Adipocyte (in vitro differentiated cells): ENCODE data around the gene IL2RA.
A peak's percentile ranks its signal among the peaks of the same experiment; 100 is the strongest.

Experiments used
- DNase-seq: peaks from one replicate; pipeline ENCODE4 v3.0.0-alpha.2; 2015; ENCODE audit warnings: low read depth
- H3K27me3 ChIP-seq: replicated peaks from 2 replicates; pipeline ENCODE4 v1.7.0; 2013; ENCODE audit warnings: mild to moderate bottlenecking, low read length, moderate library complexity; ENCODE audit not compliant: control insufficient read depth, insufficient read depth
- H3K36me3 ChIP-seq: 2 replicates; pipeline ENCODE4 v1.7.0; 2013; ENCODE audit warnings: low read length, mild to moderate bottlenecking, moderate library complexity; ENCODE audit not compliant: control insufficient read depth, insufficient read depth, severe bottlenecking
- H3K4me1 ChIP-seq: 2 replicates; pipeline ENCODE4 v1.7.0; 2013; ENCODE audit warnings: mild to moderate bottlenecking, low read length, moderate library complexity; ENCODE audit not compliant: control insufficient read depth, insufficient read depth
- H3K4me3 ChIP-seq: 2 replicates; pipeline ENCODE4 v1.7.0; 2013; ENCODE audit warnings: mild to moderate bottlenecking, low read length, moderate library complexity
- H3K9ac ChIP-seq: 2 replicates; pipeline ENCODE4 v1.7.0; 2013; ENCODE audit warnings: mild to moderate bottlenecking, low read length, moderate library complexity
- H3K9me3 ChIP-seq: 2 replicates; pipeline ENCODE4 v1.7.0; 2013; ENCODE audit warnings: mild to moderate bottlenecking, low read length, moderate library complexity; ENCODE audit not compliant: control insufficient read depth

Gene IL2RA

GRCh38 chr10:6080417-6080973 is 18.3 kb upstream of the IL2RA start:
- no peak for DNase-seq
- Histone ChIP-seq H3K4me1 (peaks cover 13% of the 10 kb centered on the region), H3K4me3 (no peak overlapping the region), H3K9me3 (no peaks in the 10 kb centered on the region), H3K36me3 (no peaks in the 10 kb centered on the region), H3K9ac (no peak overlapping the region), H3K27me3 (peaks cover 19% of the 10 kb centered on the region)

- Histone ChIP-seq H3K9me3 (no peaks in the 10 kb centered on the region), H3K4me3 (no peak overlapping the region), H3K36me3 (no peaks in the 10 kb centered on the region), H3K27me3 (peaks cover 19% of the 10 kb centered on the region), H3K4me1 (peaks cover 17% of the 10 kb centered on the region), H3K9ac (no peak overlapping the region)
- DNase-seq, result no peak
Observed at GRCh38 chr10:6079044-6079443, 16.9 kb upstream of the IL2RA start.

GRCh38 chr10:6077071-6077675 is 15.0 kb upstream of the IL2RA start:
- peaks cover 9% of the 10 kb centered on the region for H3K4me1 ChIP-seq
- no peaks in the 10 kb centered on the region for H3K9me3 ChIP-seq
- no peak for DNase-seq
- H3K27me3 ChIP-seq, result peaks cover 19% of the 10 kb centered on the region
- no peaks in the 10 kb centered on the region for H3K36me3 ChIP-seq
- no peak overlapping the region for H3K4me3 ChIP-seq
- no peak overlapping the region for H3K9ac ChIP-seq

GRCh38 chr10:6074489-6075301 is 12.5 kb upstream of the IL2RA start:
- H3K36me3 ChIP-seq, result no peaks in the 10 kb centered on the region
- peak; percentile 42 for DNase-seq
- peaks cover 16% of the 10 kb centered on the region for H3K27me3 ChIP-seq
- no peak overlapping the region for H3K9ac ChIP-seq
- H3K4me1 ChIP-seq, result peaks cover 15% of the 10 kb centered on the region
- H3K4me3 ChIP-seq, result peak overlapping the region; percentile 65
- H3K9me3 ChIP-seq, result no peaks in the 10 kb centered on the region

- no peaks in the 10 kb centered on the region for H3K9me3 ChIP-seq
- H3K4me3 ChIP-seq, result no peak overlapping the region
- peaks cover 10% of the 10 kb centered on the region for H3K27me3 ChIP-seq
- no peak for DNase-seq
- H3K9ac ChIP-seq, result peak overlapping the region; percentile 1
- peaks cover 15% of the 10 kb centered on the region for H3K4me1 ChIP-seq
- no peaks in the 10 kb centered on the region for H3K36me3 ChIP-seq
Observed at GRCh38 chr10:6072215-6072934, 10.2 kb upstream of the IL2RA start.

GRCh38 chr10:6071181-6072175 is 9.3 kb upstream of the IL2RA start:
- no peaks in the 10 kb centered on the region for H3K36me3 ChIP-seq
- H3K4me1 ChIP-seq, result peaks cover 15% of the 10 kb centered on the region
- no peak overlapping the region for H3K4me3 ChIP-seq
- H3K9ac ChIP-seq, result no peak overlapping the region
- peaks cover 3% of the 10 kb centered on the region for H3K27me3 ChIP-seq
- DNase-seq, result no peak
- H3K9me3 ChIP-seq, result no peaks in the 10 kb centered on the region

- peaks cover 23% of the 10 kb centered on the region for H3K4me1 ChIP-seq
- H3K9me3 ChIP-seq, result no peaks in the 10 kb centered on the region
- no peaks in the 10 kb centered on the region for H3K36me3 ChIP-seq
Observed at GRCh38 chr10:6070660-6071059, 8.5 kb upstream of the IL2RA start.

GRCh38 chr10:6069081-6069931 is 7.1 kb upstream of the IL2RA start:
- H3K27me3 ChIP-seq, result no peaks in the 10 kb centered on the region
- H3K9me3 ChIP-seq, result no peaks in the 10 kb centered on the region
- peaks cover 24% of the 10 kb centered on the region for H3K4me1 ChIP-seq
- no peak overlapping the region for H3K9ac ChIP-seq
- no peak for DNase-seq
- H3K4me3 ChIP-seq, result no peak overlapping the region
- no peaks in the 10 kb centered on the region for H3K36me3 ChIP-seq

More at GRCh38 chr10:6070660-6071059, 8.5 kb upstream of the IL2RA start:
- no peak for DNase-seq
- H3K27me3 ChIP-seq, result no peaks in the 10 kb centered on the region
- H3K9ac ChIP-seq, result no peak overlapping the region
- H3K4me3 ChIP-seq, result no peak overlapping the region

- Histone ChIP-seq H3K9me3 (no peaks in the 10 kb centered on the region), H3K27me3 (no peaks in the 10 kb centered on the region), H3K9ac (no peak overlapping the region), H3K4me1 (peaks cover 24% of the 10 kb centered on the region), H3K4me3 (no peak overlapping the region), H3K36me3 (no peaks in the 10 kb centered on the region)
- no peak for DNase-seq
Observed at GRCh38 chr10:6068422-6068821, 6.3 kb upstream of the IL2RA start.

- no peaks in the 10 kb centered on the region for H3K9me3 ChIP-seq
- no peak overlapping the region for H3K9ac ChIP-seq
- H3K36me3 ChIP-seq, result no peaks in the 10 kb centered on the region
- peaks cover 24% of the 10 kb centered on the region for H3K4me1 ChIP-seq
- DNase-seq, result no peak
- no peaks in the 10 kb centered on the region for H3K27me3 ChIP-seq
- H3K4me3 ChIP-seq, result no peak overlapping the region
Observed at GRCh38 chr10:6068006-6068405, 5.8 kb upstream of the IL2RA start.
